Trophoblast cell (in vitro differentiated cells and primary cell): ENCODE results near the gene RASL10B. TPM values are rescaled to one million over a fixed set of nuclear protein-coding genes. Genes with fewer than 3 reads are reported as not detected.
A peak's percentile ranks its signal among the peaks of the same experiment; 100 is the strongest.

Experiments
- DNase-seq, 2 donors: peaks; one replicate each; pipeline ENCODE4 v3.0.0-alpha.2; 2016
- H2AFZ ChIP-seq: 2 replicates; pipeline ENCODE4 v1.6.1; 2013; ENCODE audit warnings: low read length, moderate library complexity, mild to moderate bottlenecking; ENCODE audit not compliant: insufficient read depth, poor library complexity
- H2AK5ac ChIP-seq: 2 replicates; pipeline ENCODE4 v1.6.1; 2013; ENCODE audit warnings: mild to moderate bottlenecking, low read length
- H2BK120ac ChIP-seq: 2 replicates; pipeline ENCODE4 v1.6.1; 2013; ENCODE audit warnings: low read length, mild to moderate bottlenecking, moderate library complexity; ENCODE audit not compliant: insufficient read depth, poor library complexity
- H2BK12ac ChIP-seq: 2 replicates; pipeline ENCODE4 v1.6.1; 2013; ENCODE audit warnings: mild to moderate bottlenecking, low read length, moderate library complexity
- H2BK5ac ChIP-seq: 2 replicates; pipeline ENCODE4 v1.6.1; 2013; ENCODE audit warnings: low read length, low read depth, moderate library complexity, mild to moderate bottlenecking; ENCODE audit not compliant: poor library complexity
- H3K14ac ChIP-seq: 2 replicates; pipeline ENCODE4 v1.6.1; 2013; ENCODE audit warnings: mild to moderate bottlenecking, low read length
- H3K18ac ChIP-seq: 2 replicates; pipeline ENCODE4 v1.6.1; 2013; ENCODE audit warnings: mild to moderate bottlenecking, low read length
- H3K23ac ChIP-seq: 2 replicates; pipeline ENCODE4 v1.6.1; 2013; ENCODE audit warnings: low read length
- H3K27ac ChIP-seq: 2 replicates; pipeline ENCODE4 v1.5.1; 2013; ENCODE audit warnings: low read depth, mild to moderate bottlenecking, inconsistent platforms, low read length, moderate library complexity
- H3K27me3 ChIP-seq: 2 replicates; pipeline ENCODE4 v1.6.1; 2013; ENCODE audit warnings: inconsistent platforms, mild to moderate bottlenecking, low read length, moderate library complexity; ENCODE audit not compliant: insufficient read depth
- H3K36me3 ChIP-seq, 2 experiments: 1 replicate in 1 of 2; 2 replicates in 1 of 2; pipeline ENCODE4 v1.6.1; 2013; ENCODE audit warnings: low read length in 2 of 2, mild to moderate bottlenecking in 2 of 2, moderate library complexity in 1 of 2; ENCODE audit not compliant: insufficient read depth in 2 of 2, control insufficient read depth in 1 of 2
- H3K4ac ChIP-seq: 2 replicates; pipeline ENCODE4 v1.6.1; 2013; ENCODE audit warnings: low read depth, mild to moderate bottlenecking, low read length, moderate library complexity
- H3K4me1 ChIP-seq, 2 experiments: 1 replicate in 1 of 2; 2 replicates in 1 of 2; pipeline ENCODE4 v1.6.1; 2013; ENCODE audit warnings: low read length in 2 of 2, mild to moderate bottlenecking in 2 of 2, moderate library complexity in 1 of 2; ENCODE audit not compliant: insufficient read depth in 2 of 2, control insufficient read depth in 1 of 2
- H3K4me2 ChIP-seq: 2 replicates; pipeline ENCODE4 v1.6.1; 2013; ENCODE audit warnings: inconsistent platforms, mild to moderate bottlenecking, low read length, moderate library complexity
- H3K4me3 ChIP-seq: 2 replicates; pipeline ENCODE4 v1.5.1; 2013; ENCODE audit warnings: mild to moderate bottlenecking, low read depth, low read length, inconsistent platforms
- H3K79me1 ChIP-seq: one replicate; pipeline ENCODE4 v1.6.1; 2013; ENCODE audit warnings: low read length
- H3K79me2 ChIP-seq: 2 replicates; pipeline ENCODE4 v1.6.1; 2013; ENCODE audit warnings: low read length, mild to moderate bottlenecking; ENCODE audit not compliant: control insufficient read depth, insufficient read depth, poor library complexity
- H3K9ac ChIP-seq: 2 replicates; pipeline ENCODE4 v1.6.1; 2013; ENCODE audit warnings: mild to moderate bottlenecking, low read length
- H3K9me3 ChIP-seq: 2 replicates; pipeline ENCODE4 v1.6.1; 2013; ENCODE audit warnings: low read depth, mild to moderate bottlenecking, control low read depth, inconsistent platforms, low read length; ENCODE audit not compliant: insufficient read depth
- H4K12ac ChIP-seq: 2 replicates; pipeline ENCODE4 v1.6.1; 2013; ENCODE audit warnings: low read depth, mild to moderate bottlenecking, low read length, moderate library complexity
- H4K8ac ChIP-seq: 2 replicates; pipeline ENCODE4 v1.6.1; 2013; ENCODE audit warnings: low read depth, mild to moderate bottlenecking, low read length, moderate library complexity
- H4K91ac ChIP-seq: one replicate; pipeline ENCODE4 v1.6.1; 2013; ENCODE audit warnings: low read depth, mild to moderate bottlenecking, low read length, moderate library complexity
- WGBS: extraction: QIAGEN DNeasy Blood & Tissue Kit; methylation state at CpG from one replicate; pipeline ENCODE4 v1.1.7; 2013; ENCODE audit warnings: missing lambda C conversion rate; ENCODE audit not compliant: insufficient read length, insufficient coverage; ENCODE audit errors: extremely low coverage; 5-methylcytosine and 5-hydroxymethylcytosine counted together
- polyA plus RNA-seq: library from polyadenylated mRNA; stranded (reverse); fragments of 200-250 nt; gene quantifications from 2 replicates; pipeline ENCODE4 v1.2.3, GENCODE V29; 2013

Gene RASL10B, protein sequence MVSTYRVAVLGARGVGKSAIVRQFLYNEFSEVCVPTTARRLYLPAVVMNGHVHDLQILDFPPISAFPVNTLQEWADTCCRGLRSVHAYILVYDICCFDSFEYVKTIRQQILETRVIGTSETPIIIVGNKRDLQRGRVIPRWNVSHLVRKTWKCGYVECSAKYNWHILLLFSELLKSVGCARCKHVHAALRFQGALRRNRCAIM
- 5.6 and 5.9 TPM in 2 replicates for polyA plus RNA-seq

GRCh38 chr17:35731239-35731916, at the start of gene RASL10B:
TSS of gene RASL10B (plus strand) at chr17:35731639. CDS start at chr17:35735185, 3,546 bp downstream.
- H3K4me3 ChIP-seq, result peak within 1 kb of the TSS; percentile 75
- H3K79me2 ChIP-seq, result peaks cover 2% of the 10 kb centered on the region
- peak within 1 kb of the TSS; percentile 65 for H3K4ac ChIP-seq
- H3K36me3 ChIP-seq, result no peaks in the 10 kb centered on the region
- no peak within 1 kb of the TSS for H3K18ac ChIP-seq
- no peak within 1 kb of the TSS for H2AK5ac ChIP-seq
- no peaks in the 10 kb centered on the region for H3K79me1 ChIP-seq
- H3K27ac ChIP-seq, result no peak within 1 kb of the TSS
- peaks cover 18 to 32% of the 10 kb centered on the region in 2 experiments for H3K4me1 ChIP-seq
- H2BK5ac ChIP-seq, result no peak within 1 kb of the TSS
- peak within 1 kb of the TSS; percentile 37 for H4K91ac ChIP-seq
- H3K9me3 ChIP-seq, result peaks cover 2% of the 10 kb centered on the region
- H3K9ac ChIP-seq, result peak within 1 kb of the TSS; percentile 35
- no peak within 1 kb of the TSS for H2BK12ac ChIP-seq
- no peaks in the 10 kb centered on the region for H3K27me3 ChIP-seq
- no CpG with 5 or more reads among the region's 44 CpGs for WGBS
- H2BK120ac ChIP-seq, result no peak within 1 kb of the TSS
- H3K14ac ChIP-seq, result no peak within 1 kb of the TSS
- DNase-seq, result peak; percentile 25 to 26
- peak within 1 kb of the TSS; percentile 67 for H2AFZ ChIP-seq
- H4K8ac ChIP-seq, result peak within 1 kb of the TSS; percentile 67
- no peak within 1 kb of the TSS for H3K23ac ChIP-seq
- peak within 1 kb of the TSS; percentile 73 for H3K4me2 ChIP-seq
- H4K12ac ChIP-seq, result no peak within 1 kb of the TSS

- Histone ChIP-seq H3K4me2 (peak overlapping the region; percentile 33), H3K36me3 (peaks cover 16 to 24% of the 10 kb centered on the region in 2 experiments), H2BK5ac (no peak overlapping the region), H4K8ac (no peak overlapping the region), H3K9ac (no peak overlapping the region), H3K4me3 (no peak overlapping the region), H3K9me3 (no peaks in the 10 kb centered on the region), H2AK5ac (no peak overlapping the region), H3K18ac (no peak overlapping the region), H3K4me1 (no peaks in the 10 kb centered on the region), H2BK120ac (no peak overlapping the region), H3K14ac (no peak overlapping the region), H3K4ac (no peak overlapping the region), H3K27ac (no peak overlapping the region), H2BK12ac (no peak overlapping the region), H3K27me3 (no peaks in the 10 kb centered on the region), H3K79me1 (no peaks in the 10 kb centered on the region), H3K79me2 (no peaks in the 10 kb centered on the region), H2AFZ (no peak overlapping the region), H4K91ac (no peak overlapping the region), H4K12ac (no peak overlapping the region), H3K23ac (no peak overlapping the region)
- DNase-seq, result no peak
- no CpG with 5 or more reads among the region's 4 CpGs for whole genome bisulfite sequencing
Measured at GRCh38 chr17:35683591-35683990, 47.8 kb upstream of the RASL10B start.

GRCh38 chr17:35684055-35684802, 47.2 kb upstream of the RASL10B start:
- Histone ChIP-seq H3K79me1 (no peaks in the 10 kb centered on the region), H4K91ac (no peak overlapping the region), H3K27ac (no peak overlapping the region), H3K9me3 (no peaks in the 10 kb centered on the region), H3K4me1 (no peaks in the 10 kb centered on the region), H2AK5ac (no peak overlapping the region), H3K27me3 (no peaks in the 10 kb centered on the region), H3K9ac (no peak overlapping the region), H3K23ac (no peak overlapping the region), H3K4me2 (no peak overlapping the region), H4K8ac (no peak overlapping the region), H2BK5ac (no peak overlapping the region), H3K14ac (no peak overlapping the region), H2AFZ (no peak overlapping the region), H4K12ac (no peak overlapping the region), H3K4me3 (no peak overlapping the region), H3K4ac (no peak overlapping the region), H3K36me3 (peaks cover 16 to 24% of the 10 kb centered on the region in 2 experiments), H2BK120ac (no peak overlapping the region), H2BK12ac (no peak overlapping the region), H3K18ac (no peak overlapping the region), H3K79me2 (no peaks in the 10 kb centered on the region)
- no CpG with 5 or more reads among the region's 2 CpGs for WGBS
- DNase-seq, result peak; percentile 30 to 32

GRCh38 chr17:35692512-35693210, 38.8 kb upstream of the RASL10B start:
- no CpG with 5 or more reads among the region's 7 CpGs for WGBS
- H2BK5ac ChIP-seq, result no peak overlapping the region

More at GRCh38 chr17:35692512-35693210, 38.8 kb upstream of the RASL10B start:
- H4K12ac ChIP-seq, result no peak overlapping the region
- H4K91ac ChIP-seq, result no peak overlapping the region
- H2BK120ac ChIP-seq, result no peak overlapping the region
- H3K9ac ChIP-seq, result no peak overlapping the region
- H3K79me2 ChIP-seq, result no peaks in the 10 kb centered on the region
- H2BK12ac ChIP-seq, result no peak overlapping the region
- no peak overlapping the region for H3K18ac ChIP-seq
- no peaks in the 10 kb centered on the region for H3K79me1 ChIP-seq
- H4K8ac ChIP-seq, result no peak overlapping the region
- H3K14ac ChIP-seq, result no peak overlapping the region
- H2AK5ac ChIP-seq, result no peak overlapping the region
- no peaks in the 10 kb centered on the region for H3K4me1 ChIP-seq
- H3K27me3 ChIP-seq, result no peaks in the 10 kb centered on the region
- DNase-seq, result no peak
- no peak overlapping the region for H3K23ac ChIP-seq
- H3K4ac ChIP-seq, result no peak overlapping the region
- H3K9me3 ChIP-seq, result no peaks in the 10 kb centered on the region
- no peak overlapping the region for H3K27ac ChIP-seq
- peaks cover 11 to 13% of the 10 kb centered on the region in 2 experiments for H3K36me3 ChIP-seq
- no peak overlapping the region for H3K4me2 ChIP-seq
- H3K4me3 ChIP-seq, result no peak overlapping the region
- no peak overlapping the region for H2AFZ ChIP-seq
